Limb (tissue), 2 donors: Measurements from ENCODE around the gene ZCCHC2.

Experiments used
- DNase-seq, 2 donors: peaks; one replicate each; pipeline ENCODE4 v3.0.0-alpha.2; 2016; ENCODE audit errors: extremely low spot score in 2 of 2

Gene ZCCHC2

GRCh38 chr18:62537946-62538345 lies 15.1 kb downstream of the ZCCHC2 start:
- DNase-seq: no peak

- DNase-seq: no peak
Observed at GRCh38 chr18:62538881-62539280, 16.1 kb downstream of the ZCCHC2 start.

GRCh38 chr18:62539284-62540165 lies 16.7 kb downstream of the ZCCHC2 start:
- no peak for DNase-seq

GRCh38 chr18:62543021-62543420 lies 20.2 kb downstream of the ZCCHC2 start:
- DNase-seq: no peak

GRCh38 chr18:62545098-62545497 lies 22.3 kb downstream of the ZCCHC2 start:
- no peak for DNase-seq

- DNase-seq: no peak
Observed at GRCh38 chr18:62549755-62550154, 26.9 kb downstream of the ZCCHC2 start.

- no peak for DNase-seq
Observed at GRCh38 chr18:62550746-62551145, 27.9 kb downstream of the ZCCHC2 start.

GRCh38 chr18:62551972-62552513 lies 29.2 kb downstream of the ZCCHC2 start:
- DNase-seq: no peak

- DNase-seq: no peak
Observed at GRCh38 chr18:62554061-62554815, 31.4 kb downstream of the ZCCHC2 start.

- no peak for DNase-seq
Observed at GRCh38 chr18:62555135-62555534, 32.3 kb downstream of the ZCCHC2 start.

GRCh38 chr18:62556397-62556796 lies 33.6 kb downstream of the ZCCHC2 start:
- no peak for DNase-seq

GRCh38 chr18:62558015-62558663 lies 35.3 kb downstream of the ZCCHC2 start:
- DNase-seq: no peak

- no peak for DNase-seq
Observed at GRCh38 chr18:62564044-62564443, 41.2 kb downstream of the ZCCHC2 start.

GRCh38 chr18:62566199-62566598 lies 43.4 kb downstream of the ZCCHC2 start:
- no peak for DNase-seq

- no peak for DNase-seq
Observed at GRCh38 chr18:62566818-62567217, 44.0 kb downstream of the ZCCHC2 start.

GRCh38 chr18:62569081-62569655 lies 46.3 kb downstream of the ZCCHC2 start:
- no peak for DNase-seq

GRCh38 chr18:62571037-62571436 lies 48.2 kb downstream of the ZCCHC2 start:
- DNase-seq: no peak

GRCh38 chr18:62571648-62572047 lies 48.8 kb downstream of the ZCCHC2 start:
- no peak for DNase-seq

GRCh38 chr18:62572456-62572855 lies 49.6 kb downstream of the ZCCHC2 start:
- no peak for DNase-seq

- DNase-seq: no peak
Observed at GRCh38 chr18:62574776-62575175, 52.0 kb downstream of the ZCCHC2 start.

GRCh38 chr18:62576271-62576670 lies 53.4 kb downstream of the ZCCHC2 start:
- no peak for DNase-seq
